ENCODE results near the gene BDKRB2. TPM values are rescaled to one million over a fixed set of nuclear protein-coding genes. Genes with fewer than 3 reads are reported as not detected.
A peak's percentile ranks its signal among the peaks of the same experiment; 100 is the strongest.

BDKRB2 gene
- total RNA-seq, 4 donors from 2014 or later = 3.2 to 9.9 (median 5.3) TPM

DNA sequence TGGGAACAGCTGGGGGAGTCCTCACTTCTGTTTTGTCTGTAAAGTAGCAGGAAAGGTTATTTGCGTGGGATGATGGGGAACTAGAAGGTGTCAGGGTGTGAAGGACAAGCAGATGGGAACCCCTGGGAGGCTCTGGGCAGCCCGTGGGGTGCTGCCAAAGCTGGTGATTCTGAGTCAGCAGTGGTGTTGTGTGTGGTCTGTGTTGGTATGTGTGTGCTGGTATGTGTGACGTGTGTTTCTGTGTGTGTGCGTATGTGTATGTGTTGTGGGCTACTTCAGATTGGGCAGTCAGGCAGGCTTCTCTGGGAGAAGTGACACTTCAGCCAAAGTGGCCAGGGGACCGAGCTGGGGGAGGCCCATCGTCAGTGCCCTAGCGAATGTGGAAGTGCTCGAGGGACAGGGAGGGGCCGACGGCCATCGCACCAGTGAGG is 15.3 kb upstream of the BDKRB2 start:
- no peaks in the 10 kb centered on the region for H3K36me3 ChIP-seq
- H3K27me3 ChIP-seq = no peaks in the 10 kb centered on the region
- peaks cover 19 to 35% of the 10 kb centered on the region in 2 donors for H3K4me1 ChIP-seq
- TF ChIP-seq, protein P1, sequence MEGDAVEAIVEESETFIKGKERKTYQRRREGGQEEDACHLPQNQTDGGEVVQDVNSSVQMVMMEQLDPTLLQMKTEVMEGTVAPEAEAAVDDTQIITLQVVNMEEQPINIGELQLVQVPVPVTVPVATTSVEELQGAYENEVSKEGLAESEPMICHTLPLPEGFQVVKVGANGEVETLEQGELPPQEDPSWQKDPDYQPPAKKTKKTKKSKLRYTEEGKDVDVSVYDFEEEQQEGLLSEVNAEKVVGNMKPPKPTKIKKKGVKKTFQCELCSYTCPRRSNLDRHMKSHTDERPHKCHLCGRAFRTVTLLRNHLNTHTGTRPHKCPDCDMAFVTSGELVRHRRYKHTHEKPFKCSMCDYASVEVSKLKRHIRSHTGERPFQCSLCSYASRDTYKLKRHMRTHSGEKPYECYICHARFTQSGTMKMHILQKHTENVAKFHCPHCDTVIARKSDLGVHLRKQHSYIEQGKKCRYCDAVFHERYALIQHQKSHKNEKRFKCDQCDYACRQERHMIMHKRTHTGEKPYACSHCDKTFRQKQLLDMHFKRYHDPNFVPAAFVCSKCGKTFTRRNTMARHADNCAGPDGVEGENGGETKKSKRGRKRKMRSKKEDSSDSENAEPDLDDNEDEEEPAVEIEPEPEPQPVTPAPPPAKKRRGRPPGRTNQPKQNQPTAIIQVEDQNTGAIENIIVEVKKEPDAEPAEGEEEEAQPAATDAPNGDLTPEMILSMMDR (IDR thresholded peaks at IDR 0.05) = no peak
- TF ChIP-seq POLR2A (IDR thresholded peaks at IDR 0.05) = no peak
- whole genome bisulfite sequencing, 2 donors = 14 to 31% methylated on average over 11 of the region's 11 CpGs
- H3K27ac ChIP-seq = peak overlapping the region; percentile 51 to 65 (median 62)
- DNase-seq = peak; percentile 76 to 80
- no peaks in the 10 kb centered on the region for H3K9me3 ChIP-seq
- intact Hi-C loops (cut with DNase I) = no loop called here
- H3K4me3 ChIP-seq (replicated peaks in 1 of 3) = no peak overlapping the region

DNA sequence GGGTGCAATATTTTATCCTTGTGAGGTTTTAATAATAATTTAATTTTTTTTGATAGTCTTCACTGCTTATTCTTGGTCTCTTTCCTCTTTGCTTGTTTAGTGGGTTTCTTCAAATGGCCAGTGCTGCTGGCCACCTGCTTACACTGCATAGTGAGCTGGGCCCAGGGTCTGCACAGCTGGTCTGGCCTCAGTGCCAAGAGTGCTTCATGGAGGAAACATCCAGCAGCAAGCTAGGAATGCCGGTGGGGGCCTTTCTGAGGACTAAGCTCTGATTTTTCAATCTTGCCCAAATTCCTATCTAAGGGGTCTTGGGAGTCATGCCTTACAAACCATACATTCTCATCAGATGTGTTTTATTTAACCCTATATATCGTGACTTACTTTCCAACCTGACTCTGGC is 13.3 kb upstream of the BDKRB2 start:
- H3K9me3 ChIP-seq = no peaks in the 10 kb centered on the region
- no peak overlapping the region for H3K27ac ChIP-seq
- no peak overlapping the region for H3K4me3 ChIP-seq (replicated peaks in 1 of 3)
- H3K36me3 ChIP-seq = no peaks in the 10 kb centered on the region
- DNase-seq = no peak
- H3K27me3 ChIP-seq = no peaks in the 10 kb centered on the region
- WGBS, 2 donors = 82% methylated on average over 2 of the region's 2 CpGs
- intact Hi-C loops (cut with DNase I) = no loop called here
- TF ChIP-seq, protein P1 (IDR thresholded peaks at IDR 0.05) = no peak
- TF ChIP-seq POLR2A (IDR thresholded peaks at IDR 0.05) = no peak
- peaks cover 38 to 56% of the 10 kb centered on the region in 2 donors for H3K4me1 ChIP-seq

DNA sequence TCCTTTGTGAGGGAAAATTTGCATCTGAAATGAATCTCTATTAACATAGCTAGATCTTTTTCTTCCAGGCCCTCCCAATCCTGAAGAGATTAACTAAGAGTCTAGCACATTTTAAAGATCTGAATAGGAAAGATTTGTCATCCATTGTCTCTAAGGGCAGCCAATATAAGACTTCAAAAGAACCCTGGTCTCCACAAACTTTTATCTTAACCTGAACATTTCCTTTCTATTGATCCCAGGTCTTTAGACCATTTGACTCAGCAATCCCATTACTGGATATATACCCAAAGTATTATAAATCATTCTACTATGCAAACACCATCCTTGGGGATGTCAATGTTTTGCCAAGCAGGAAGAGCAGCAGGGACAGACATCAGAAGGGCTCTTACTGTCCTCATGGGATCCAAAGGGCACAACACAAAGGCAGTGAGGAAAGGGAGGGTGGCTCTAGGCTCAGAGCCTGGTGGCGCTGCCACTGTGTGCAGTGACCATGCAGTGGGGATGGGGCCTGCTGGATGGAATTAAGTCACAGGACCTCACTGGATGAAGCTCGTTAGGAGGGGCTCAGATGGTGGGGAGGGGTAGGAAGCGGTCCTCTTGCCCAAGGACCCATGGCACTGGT is 12.7 kb upstream of the BDKRB2 start:
- intact Hi-C loops (cut with DNase I) = no loop called here
- H3K4me1 ChIP-seq = peaks cover 40 to 59% of the 10 kb centered on the region in 2 donors
- no peak for DNase-seq
- no peak overlapping the region for H3K4me3 ChIP-seq (replicated peaks in 1 of 3)
- H3K27ac ChIP-seq = no peak overlapping the region
- H3K36me3 ChIP-seq = no peaks in the 10 kb centered on the region
- WGBS, 2 donors = 94 to 95% methylated on average over 3 of the region's 3 CpGs
- H3K27me3 ChIP-seq = no peaks in the 10 kb centered on the region
- no peak for TF ChIP-seq POLR2A (IDR thresholded peaks at IDR 0.05)
- TF ChIP-seq, protein P1 (IDR thresholded peaks at IDR 0.05) = no peak
- no peaks in the 10 kb centered on the region for H3K9me3 ChIP-seq

DNA sequence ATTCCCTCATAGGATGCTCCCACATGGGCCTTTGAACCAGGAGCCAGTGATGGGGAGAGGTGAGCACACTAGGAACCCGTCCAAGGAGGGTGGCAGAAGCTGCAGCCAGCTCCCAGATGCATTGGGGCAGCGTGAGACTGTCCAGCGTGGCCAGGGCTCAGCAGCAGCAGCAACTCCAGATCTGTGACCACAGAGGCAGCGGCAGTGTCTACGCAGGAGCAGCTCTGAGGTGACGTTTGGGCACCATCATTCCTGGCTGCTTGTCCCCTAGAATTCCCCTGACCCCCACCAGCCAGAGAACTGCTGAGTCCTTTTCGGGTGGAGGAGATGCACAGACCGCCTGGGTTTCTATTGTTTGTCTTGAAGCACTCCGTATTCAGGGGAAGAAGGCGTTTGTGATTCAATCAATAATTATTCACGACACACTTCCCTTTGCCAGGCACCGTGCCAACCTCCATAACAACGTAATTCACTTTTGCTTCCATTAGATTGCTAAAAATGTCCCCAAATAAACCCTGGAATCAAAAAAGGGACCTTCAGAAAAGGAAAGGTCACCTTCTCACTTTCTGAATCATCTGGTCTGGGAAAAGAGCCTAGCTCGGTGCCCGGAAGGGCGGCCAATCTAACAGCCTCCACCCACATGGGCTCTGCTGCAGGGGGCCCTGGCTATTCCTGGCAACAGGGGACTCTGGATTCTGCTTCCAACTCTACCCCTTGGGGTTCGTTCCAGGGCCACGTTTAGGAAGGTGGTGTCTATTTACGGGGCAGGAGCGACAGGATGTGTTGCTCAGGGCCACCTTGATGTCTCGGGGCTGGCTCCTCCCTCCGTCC is 11.4 kb upstream of the BDKRB2 start:
- H3K36me3 ChIP-seq = no peaks in the 10 kb centered on the region
- no peak for DNase-seq

More for the DNA sequence above, 11.4 kb upstream of the BDKRB2 start:
- Histone ChIP-seq H3K27ac (peak overlapping the region in 2 of 3 donors; percentile 92 to 97), H3K9me3 (no peaks in the 10 kb centered on the region), H3K27me3 (no peaks in the 10 kb centered on the region), H3K4me3 (replicated peaks in 1 of 3) (no peak overlapping the region), H3K4me1 (peaks cover 47 to 67% of the 10 kb centered on the region in 2 donors)
- intact Hi-C loops (cut with DNase I) = no loop called here
- WGBS, 2 donors = 73 to 84% methylated on average over 18 to 20 of the region's 22 CpGs
- TF ChIP-seq, protein P1 (IDR thresholded peaks at IDR 0.05) = no peak
- TF ChIP-seq POLR2A (IDR thresholded peaks at IDR 0.05) = no peak

All from thyroid gland (tissue), 4 donors.